Mesenchymal stem cell (in vitro differentiated cells and primary cell): ENCODE measurements around the gene TTLL11.

Source experiments
- DNase-seq: peaks from one replicate; pipeline ENCODE4 v3.0.0-alpha.2; 2013
- H2AFZ ChIP-seq: one replicate; pipeline ENCODE4 v1.6.1; 2013; ENCODE audit warnings: low read depth, mild to moderate bottlenecking, control low read depth, inconsistent platforms, low read length, moderate library complexity
- H2AK5ac ChIP-seq: 2 replicates; pipeline ENCODE4 v1.6.1; 2013; ENCODE audit warnings: low read length, moderate library complexity, mild to moderate bottlenecking, inconsistent platforms; ENCODE audit not compliant: severe bottlenecking
- H2BK120ac ChIP-seq: one replicate; pipeline ENCODE4 v1.6.1; 2013; ENCODE audit warnings: low read depth, mild to moderate bottlenecking, inconsistent platforms, low read length, moderate library complexity
- H2BK12ac ChIP-seq, 2 experiments: one replicate each; pipeline ENCODE4 v1.6.1; 2013; ENCODE audit warnings: inconsistent platforms in 2 of 2, low read length in 2 of 2, mild to moderate bottlenecking in 2 of 2, moderate library complexity in 2 of 2, control low read depth in 1 of 2
- H2BK15ac ChIP-seq: one replicate; pipeline ENCODE4 v1.6.1; 2013; ENCODE audit warnings: mild to moderate bottlenecking, low read depth, inconsistent platforms; ENCODE audit not compliant: poor library complexity, severe bottlenecking
- H2BK5ac ChIP-seq: 2 replicates; pipeline ENCODE4 v1.6.1; 2013; ENCODE audit warnings: low read depth, mild to moderate bottlenecking, low read length, control low read depth, inconsistent platforms; ENCODE audit not compliant: poor library complexity, severe bottlenecking
- H3K14ac ChIP-seq, 2 experiments: one replicate each; pipeline ENCODE4 v1.6.1; 2013; ENCODE audit warnings: inconsistent platforms in 2 of 2, low read length in 2 of 2, control low read depth in 1 of 2, mild to moderate bottlenecking in 1 of 2, moderate library complexity in 1 of 2
- H3K18ac ChIP-seq, 2 experiments: one replicate each; pipeline ENCODE4 v1.6.1; 2013; ENCODE audit warnings: inconsistent platforms in 2 of 2, low read length in 2 of 2, control low read depth in 1 of 2, low read depth in 1 of 2, mild to moderate bottlenecking in 1 of 2
- H3K23ac ChIP-seq, 2 experiments: one replicate each; pipeline ENCODE4 v1.6.1; 2013; ENCODE audit warnings: inconsistent platforms in 2 of 2, low read length in 2 of 2, mild to moderate bottlenecking in 2 of 2, moderate library complexity in 2 of 2, control low read depth in 1 of 2
- H3K27ac ChIP-seq: 2 replicates; pipeline ENCODE4 v1.5.1; 2013; ENCODE audit warnings: mild to moderate bottlenecking, moderate library complexity, low read length, control low read depth, inconsistent platforms; ENCODE audit not compliant: poor library complexity, severe bottlenecking
- H3K27me3 ChIP-seq, 2 experiments: 2 replicates each; pipeline versions ENCODE4 v1.6.1 to v1.7.0; 2013; ENCODE audit warnings: low read length in 2 of 2, mild to moderate bottlenecking in 2 of 2, moderate library complexity in 2 of 2, control low read depth in 1 of 2, inconsistent platforms in 1 of 2; ENCODE audit not compliant: control insufficient read depth in 1 of 2, insufficient read depth in 1 of 2
- H3K36me3 ChIP-seq, 2 experiments: 2 replicates each; pipeline versions ENCODE4 v1.6.1 to v1.7.0; 2013; ENCODE audit warnings: low read length in 2 of 2, control low read depth in 1 of 2, inconsistent platforms in 1 of 2, low read depth in 1 of 2, mild to moderate bottlenecking in 1 of 2; ENCODE audit not compliant: insufficient read depth in 2 of 2, control insufficient read depth in 1 of 2
- H3K4ac ChIP-seq, 2 experiments: one replicate each; pipeline ENCODE4 v1.6.1; 2013; ENCODE audit warnings: inconsistent platforms in 2 of 2, low read length in 2 of 2, mild to moderate bottlenecking in 2 of 2, moderate library complexity in 2 of 2, control low read depth in 1 of 2, low read depth in 1 of 2
- H3K4me1 ChIP-seq: 2 replicates; pipeline ENCODE4 v1.6.1; 2013; ENCODE audit warnings: low read depth, low read length, control low read depth; ENCODE audit not compliant: control insufficient read depth, insufficient read depth
- H3K4me2 ChIP-seq: 2 replicates; pipeline ENCODE4 v1.6.1; 2013; ENCODE audit warnings: low read length, mild to moderate bottlenecking, inconsistent platforms; ENCODE audit not compliant: poor library complexity, severe bottlenecking
- H3K4me3 ChIP-seq, 2 experiments: 2 replicates each; pipeline versions ENCODE4 v1.5.1 to v1.7.0; 2013; ENCODE audit warnings: low read length in 2 of 2, mild to moderate bottlenecking in 2 of 2, control low read depth in 1 of 2, low read depth in 1 of 2; ENCODE audit not compliant: insufficient read depth in 1 of 2
- H3K79me1 ChIP-seq: replicated peaks from 2 replicates; pipeline ENCODE4 v1.6.1; 2013; ENCODE audit warnings: mild to moderate bottlenecking, control low read depth, low read length, inconsistent platforms; ENCODE audit not compliant: poor library complexity, severe bottlenecking
- H3K9ac ChIP-seq: 2 replicates; pipeline ENCODE4 v1.7.0; 2013; ENCODE audit warnings: mild to moderate bottlenecking, low read length, moderate library complexity
- H3K9me3 ChIP-seq: 2 replicates; pipeline ENCODE4 v1.7.0; 2013; ENCODE audit warnings: mild to moderate bottlenecking, low read length; ENCODE audit not compliant: control insufficient read depth
- H4K8ac ChIP-seq: one replicate; pipeline ENCODE4 v1.6.1; 2013; ENCODE audit warnings: inconsistent platforms, mild to moderate bottlenecking, low read length, moderate library complexity
- H4K91ac ChIP-seq: one replicate; pipeline ENCODE4 v1.6.1; 2013; ENCODE audit warnings: mild to moderate bottlenecking, low read length, inconsistent platforms
- WGBS: methylation state at CpG from one replicate; pipeline ENCODE4 v1.1.7; 2013; ENCODE audit warnings: mixed read lengths; 5-methylcytosine and 5-hydroxymethylcytosine counted together

Gene TTLL11

DNA sequence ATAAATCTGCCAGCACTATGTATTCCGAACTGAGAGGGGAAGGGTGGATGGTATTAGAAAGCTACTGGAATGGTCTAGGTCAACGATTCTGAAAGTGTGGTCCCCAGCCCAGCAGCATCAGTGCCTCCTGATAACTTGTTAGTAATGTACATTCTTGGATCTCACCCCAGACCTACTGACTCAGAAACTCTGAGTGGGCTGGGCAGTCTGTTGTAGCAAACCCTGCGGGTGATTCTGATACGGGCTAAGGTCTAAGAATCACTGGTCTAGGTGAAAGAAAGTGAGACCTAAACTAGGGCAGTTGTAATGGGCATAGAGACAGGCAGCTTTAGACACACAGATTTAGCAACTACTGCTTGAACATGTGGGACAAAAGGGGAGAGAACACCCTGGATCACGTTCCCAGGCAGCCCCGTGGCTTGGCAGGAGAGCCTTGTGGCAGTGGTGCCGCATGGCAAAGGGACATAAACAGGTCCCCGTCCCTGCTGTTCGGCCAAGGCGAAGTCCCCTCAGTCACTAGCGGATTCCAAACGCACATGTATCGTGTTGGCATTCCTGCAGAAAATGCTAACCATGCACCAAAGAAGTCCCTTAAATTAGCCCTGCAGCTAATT, 216.3 kb downstream of the TTLL11 start:
- Histone ChIP-seq H2BK15ac (no peak overlapping the region), H2AK5ac (no peak overlapping the region), H3K9me3 (no peaks in the 10 kb centered on the region), H2BK120ac (no peak overlapping the region), H3K4me2 (no peak overlapping the region), H4K8ac (no peak overlapping the region), H4K91ac (no peak overlapping the region), H3K27ac (no peak overlapping the region), H2BK12ac (no peak overlapping the region), H2BK5ac (no peak overlapping the region), H3K36me3 (no peaks in the 10 kb centered on the region), H3K9ac (no peak overlapping the region), H3K27me3 (peaks cover 3 to 4% of the 10 kb centered on the region in 2 experiments), H3K18ac (no peak overlapping the region), H3K79me1 (no peaks in the 10 kb centered on the region), H3K23ac (no peak overlapping the region), H3K4me3 (no peak overlapping the region), H3K14ac (no peak overlapping the region), H3K4ac (no peak overlapping the region), H3K4me1 (peaks cover 6% of the 10 kb centered on the region), H2AFZ (no peak overlapping the region)
- 89% methylated on average over 13 of the region's 13 CpGs for WGBS
- DNase-seq: no peak

DNA sequence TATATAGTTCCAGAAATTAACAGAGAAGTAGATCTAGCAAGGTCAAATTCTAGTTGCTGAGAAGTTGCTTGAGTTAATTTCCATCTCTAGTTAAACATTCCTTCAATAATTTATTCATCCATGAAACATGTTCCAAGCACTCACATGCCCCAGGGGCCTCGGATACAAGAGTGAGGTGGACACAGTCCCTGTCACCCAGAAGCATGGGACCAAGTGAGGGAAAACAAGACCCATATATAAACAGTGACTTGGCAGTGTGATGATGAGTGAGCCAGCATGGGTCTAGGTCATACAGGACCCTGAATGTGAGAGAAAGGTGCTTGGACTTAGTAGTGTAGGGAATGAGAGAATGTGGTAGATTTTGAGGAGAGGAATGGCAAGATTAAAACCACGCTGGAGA, 216.9 kb downstream of the TTLL11 start:
- no peaks in the 10 kb centered on the region for H3K9me3 ChIP-seq
- H3K27me3 ChIP-seq: peaks cover 3 to 4% of the 10 kb centered on the region in 2 experiments
- H3K4me2 ChIP-seq: no peak overlapping the region
- H2BK12ac ChIP-seq: no peak overlapping the region
- no peak overlapping the region for H3K9ac ChIP-seq
- no peak overlapping the region for H3K23ac ChIP-seq
- H2AK5ac ChIP-seq: no peak overlapping the region
- DNase-seq: no peak
- no peaks in the 10 kb centered on the region for H3K36me3 ChIP-seq
- H3K27ac ChIP-seq: no peak overlapping the region
- no peak overlapping the region for H4K91ac ChIP-seq
- no peak overlapping the region for H2BK15ac ChIP-seq
- H3K4me1 ChIP-seq: peaks cover 11% of the 10 kb centered on the region
- H3K4ac ChIP-seq: no peak overlapping the region
- no peak overlapping the region for H3K14ac ChIP-seq
- no peaks in the 10 kb centered on the region for H3K79me1 ChIP-seq
- H4K8ac ChIP-seq: no peak overlapping the region
- H2BK120ac ChIP-seq: no peak overlapping the region
- no peak overlapping the region for H3K18ac ChIP-seq
- H2BK5ac ChIP-seq: no peak overlapping the region
- H3K4me3 ChIP-seq: no peak overlapping the region
- WGBS: 76% methylated on average over 2 of the region's 2 CpGs
- H2AFZ ChIP-seq: no peak overlapping the region

DNA sequence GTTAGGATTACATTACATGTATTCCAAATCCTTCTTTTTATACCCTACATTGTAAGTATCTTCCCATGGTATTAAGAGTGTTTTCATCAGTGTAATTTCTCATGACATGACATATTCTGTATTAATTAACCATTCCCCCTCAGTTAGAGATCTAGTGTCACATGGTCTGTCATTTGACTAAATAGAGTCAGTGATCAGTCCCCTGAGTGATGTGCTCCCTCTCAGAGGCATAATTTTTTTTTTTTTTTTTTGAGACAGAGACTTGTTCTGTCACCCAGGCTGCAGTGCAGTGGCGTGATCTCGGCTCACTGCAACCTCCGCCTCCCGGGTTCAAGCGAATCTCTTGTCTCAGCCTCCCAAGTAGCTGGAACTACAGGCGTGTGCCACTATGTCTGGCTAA, 218.6 kb downstream of the TTLL11 start:
- no peak overlapping the region for H2BK120ac ChIP-seq
- H3K18ac ChIP-seq: no peak overlapping the region
- no peak for DNase-seq
- H2BK12ac ChIP-seq: no peak overlapping the region
- no peak overlapping the region for H3K14ac ChIP-seq
- H3K23ac ChIP-seq: no peak overlapping the region
- peaks cover 13% of the 10 kb centered on the region for H3K4me1 ChIP-seq
- H3K36me3 ChIP-seq: peaks cover 0 to 3% of the 10 kb centered on the region in 2 experiments
- H4K8ac ChIP-seq: no peak overlapping the region
- peaks cover 0 to 3% of the 10 kb centered on the region in 2 experiments for H3K27me3 ChIP-seq
- no peak overlapping the region for H3K4ac ChIP-seq
- H3K9ac ChIP-seq: no peak overlapping the region
- 97% methylated on average over 6 of the region's 6 CpGs for WGBS
- no peak overlapping the region for H2BK5ac ChIP-seq
- H4K91ac ChIP-seq: no peak overlapping the region
- no peaks in the 10 kb centered on the region for H3K79me1 ChIP-seq
- no peak overlapping the region for H3K4me3 ChIP-seq
- H3K9me3 ChIP-seq: no peaks in the 10 kb centered on the region
- no peak overlapping the region for H3K4me2 ChIP-seq
- no peak overlapping the region for H2BK15ac ChIP-seq
- H3K27ac ChIP-seq: no peak overlapping the region
- no peak overlapping the region for H2AK5ac ChIP-seq
- H2AFZ ChIP-seq: no peak overlapping the region

DNA sequence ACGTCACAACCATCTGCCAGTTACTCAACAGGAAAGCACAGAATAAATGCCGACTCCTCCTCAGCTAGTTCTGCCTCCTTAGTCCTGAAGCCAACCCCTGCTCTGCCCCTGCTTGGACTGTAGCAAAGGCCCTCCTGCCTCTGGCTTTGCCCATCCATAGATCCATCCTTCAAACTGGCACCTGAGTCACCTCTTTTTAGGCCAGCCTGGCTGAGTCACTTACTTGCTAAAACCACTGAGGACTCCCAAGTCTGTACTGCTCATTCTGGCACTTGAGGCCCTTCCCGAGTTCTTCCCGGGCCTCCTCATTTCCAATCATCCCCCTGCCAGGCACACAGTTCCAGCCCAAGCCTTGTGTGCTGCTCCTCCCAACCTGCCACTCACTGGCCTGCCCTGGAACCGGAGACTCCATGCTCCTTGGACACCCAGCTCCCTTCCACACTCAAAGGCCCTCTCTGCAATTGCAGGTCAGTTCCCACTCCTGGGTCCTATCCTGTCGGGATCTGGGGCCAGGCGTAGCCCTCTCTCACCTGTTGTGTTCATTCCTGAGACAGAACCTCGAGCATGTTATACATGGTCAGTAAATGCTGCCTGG, 221.6 kb downstream of the TTLL11 start:
- Histone ChIP-seq H2BK120ac (no peak overlapping the region), H3K27ac (no peak overlapping the region), H3K4me1 (peaks cover 8% of the 10 kb centered on the region), H3K36me3 (peaks cover 0 to 3% of the 10 kb centered on the region in 2 experiments), H3K14ac (peak overlapping the region in 1 of 2 experiments; percentile 53), H3K18ac (no peak overlapping the region), H3K9me3 (no peaks in the 10 kb centered on the region), H4K8ac (no peak overlapping the region), H3K9ac (no peak overlapping the region), H3K4me2 (no peak overlapping the region), H2BK15ac (no peak overlapping the region), H3K4me3 (no peak overlapping the region), H3K27me3 (no peaks in the 10 kb centered on the region), H2BK12ac (peak overlapping the region in 1 of 2 experiments; percentile 31), H3K79me1 (no peaks in the 10 kb centered on the region), H3K23ac (no peak overlapping the region), H2BK5ac (no peak overlapping the region), H2AK5ac (peak overlapping the region; percentile 51), H3K4ac (no peak overlapping the region), H4K91ac (no peak overlapping the region), H2AFZ (no peak overlapping the region)
- no peak for DNase-seq
- 70% methylated on average over 8 of the region's 8 CpGs for WGBS
